ENCODE data around the gene LAMA1.

LAMA1 gene

GRCh38 chr18:7084080-7085065, 33.2 kb downstream of the LAMA1 start:
- Histone ChIP-seq H3K9ac (ENCODE audit: low read depth, low read length) (no peak overlapping the region), H3K36me3 (ENCODE audit: insufficient read depth, low read length) (no peaks in the 10 kb centered on the region), H3K4me1 (ENCODE audit: insufficient read depth, low read length) (peaks cover 5% of the 10 kb centered on the region)

DNA sequence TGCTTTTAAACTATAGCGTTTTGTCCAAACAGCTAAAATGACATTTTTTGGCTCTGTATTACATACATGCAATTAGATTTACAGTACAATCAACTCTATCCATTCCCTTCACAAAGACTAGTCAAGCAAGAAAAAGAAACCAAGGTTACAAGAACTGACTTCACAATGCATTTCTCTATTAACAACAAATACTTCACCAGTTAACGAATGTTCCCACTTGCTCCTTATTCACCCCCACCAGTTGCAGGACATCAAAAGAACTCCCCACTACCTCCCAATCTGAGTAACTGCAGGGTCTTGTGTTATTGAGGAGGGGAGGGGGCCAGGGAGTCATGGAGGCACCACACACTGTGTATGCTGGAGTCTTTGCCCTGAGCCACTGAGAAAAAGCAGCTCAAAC, 34.9 kb downstream of the LAMA1 start:
- H3K4me1 ChIP-seq (ENCODE audit: insufficient read depth, low read length), result peaks cover 5% of the 10 kb centered on the region
- no peak overlapping the region for H3K9ac ChIP-seq (ENCODE audit: low read depth, low read length)
- no peaks in the 10 kb centered on the region for H3K9me3 ChIP-seq (ENCODE audit: control insufficient read depth, insufficient read depth, low read length)
- H3K36me3 ChIP-seq (ENCODE audit: insufficient read depth, low read length), result no peaks in the 10 kb centered on the region

More at GRCh38 chr18:7084080-7085065, 33.2 kb downstream of the LAMA1 start:
- no peaks in the 10 kb centered on the region for H3K9me3 ChIP-seq (ENCODE audit: control insufficient read depth, insufficient read depth, low read length)

- H3K9ac ChIP-seq (ENCODE audit: low read depth, low read length), result no peak overlapping the region
- H3K36me3 ChIP-seq (ENCODE audit: insufficient read depth, low read length), result no peaks in the 10 kb centered on the region
- no peaks in the 10 kb centered on the region for H3K9me3 ChIP-seq (ENCODE audit: control insufficient read depth, insufficient read depth, low read length)
- H3K4me1 ChIP-seq (ENCODE audit: insufficient read depth, low read length), result peaks cover 3% of the 10 kb centered on the region
Measured at GRCh38 chr18:7079231-7079630, 38.4 kb downstream of the LAMA1 start.

DNA sequence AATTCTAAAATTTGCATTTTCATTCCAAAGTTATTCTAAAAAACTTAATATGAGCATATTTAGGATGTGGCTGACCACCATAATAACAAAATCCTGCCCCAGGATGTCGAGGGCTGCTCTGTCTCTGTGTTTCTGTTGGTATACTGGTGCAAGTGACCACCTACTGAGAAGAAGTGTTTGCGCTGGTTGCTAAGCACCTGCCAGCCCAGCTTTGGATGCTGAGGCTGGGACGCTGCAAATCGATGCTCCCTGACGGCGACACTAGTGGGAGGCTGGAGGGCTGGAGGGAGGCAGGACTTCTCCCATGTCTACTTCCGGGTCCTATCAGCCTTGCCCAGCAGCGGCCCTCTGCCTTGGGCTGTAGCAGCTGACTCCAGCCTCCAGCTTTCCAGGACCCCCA, 45.0 kb downstream of the LAMA1 start:
- Histone ChIP-seq H3K36me3 (ENCODE audit: insufficient read depth, low read length) (no peaks in the 10 kb centered on the region), H3K9ac (ENCODE audit: low read depth, low read length) (no peak overlapping the region), H3K9me3 (ENCODE audit: control insufficient read depth, insufficient read depth, low read length) (no peaks in the 10 kb centered on the region), H3K4me1 (ENCODE audit: insufficient read depth, low read length) (peaks cover 5% of the 10 kb centered on the region)

GRCh38 chr18:7071600-7071999, 46.0 kb downstream of the LAMA1 start:
- Histone ChIP-seq H3K9me3 (ENCODE audit: control insufficient read depth, insufficient read depth, low read length) (no peaks in the 10 kb centered on the region), H3K9ac (ENCODE audit: low read depth, low read length) (no peak overlapping the region), H3K4me1 (ENCODE audit: insufficient read depth, low read length) (peaks cover 5% of the 10 kb centered on the region), H3K36me3 (ENCODE audit: insufficient read depth, low read length) (no peaks in the 10 kb centered on the region)

- H3K9ac ChIP-seq (ENCODE audit: low read depth, low read length), result no peak overlapping the region
- H3K4me1 ChIP-seq (ENCODE audit: insufficient read depth, low read length), result peaks cover 5% of the 10 kb centered on the region
- H3K36me3 ChIP-seq (ENCODE audit: insufficient read depth, low read length), result no peaks in the 10 kb centered on the region
- H3K9me3 ChIP-seq (ENCODE audit: control insufficient read depth, insufficient read depth, low read length), result no peaks in the 10 kb centered on the region
Measured at GRCh38 chr18:7070466-7070865, 47.1 kb downstream of the LAMA1 start.

GRCh38 chr18:7068871-7069590, 48.6 kb downstream of the LAMA1 start:
- no peaks in the 10 kb centered on the region for H3K9me3 ChIP-seq (ENCODE audit: control insufficient read depth, insufficient read depth, low read length)
- H3K36me3 ChIP-seq (ENCODE audit: insufficient read depth, low read length), result no peaks in the 10 kb centered on the region
- H3K9ac ChIP-seq (ENCODE audit: low read depth, low read length), result no peak overlapping the region
- peaks cover 5% of the 10 kb centered on the region for H3K4me1 ChIP-seq (ENCODE audit: insufficient read depth, low read length)

- H3K36me3 ChIP-seq (ENCODE audit: insufficient read depth, low read length), result no peaks in the 10 kb centered on the region
- no peaks in the 10 kb centered on the region for H3K9me3 ChIP-seq (ENCODE audit: control insufficient read depth, insufficient read depth, low read length)
- peaks cover 5% of the 10 kb centered on the region for H3K4me1 ChIP-seq (ENCODE audit: insufficient read depth, low read length)
- H3K9ac ChIP-seq (ENCODE audit: low read depth, low read length), result no peak overlapping the region
Measured at GRCh38 chr18:7066965-7067555, 50.5 kb downstream of the LAMA1 start.

DNA sequence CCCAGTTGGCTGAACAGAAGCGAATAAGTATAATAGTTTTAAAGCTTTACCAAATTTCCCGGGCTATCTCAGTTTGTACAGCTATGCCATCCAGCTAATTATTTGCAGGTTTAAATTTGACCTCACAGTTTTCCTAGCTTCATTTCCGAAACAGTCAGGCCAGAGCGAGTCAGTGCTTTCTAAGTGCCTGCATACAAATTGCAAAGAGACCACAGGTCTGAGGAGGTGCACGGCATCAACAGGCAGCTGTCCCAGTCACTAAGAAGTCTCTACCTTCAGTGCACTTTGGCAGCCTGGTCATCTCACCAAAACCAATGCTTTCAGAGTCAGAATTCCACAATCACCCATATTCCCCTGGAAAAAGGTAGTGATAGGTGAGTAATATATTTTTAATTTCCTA, 51.9 kb downstream of the LAMA1 start:
- H3K4me1 ChIP-seq (ENCODE audit: insufficient read depth, low read length), result peaks cover 5% of the 10 kb centered on the region
- H3K9ac ChIP-seq (ENCODE audit: low read depth, low read length), result no peak overlapping the region
- no peaks in the 10 kb centered on the region for H3K9me3 ChIP-seq (ENCODE audit: control insufficient read depth, insufficient read depth, low read length)
- H3K36me3 ChIP-seq (ENCODE audit: insufficient read depth, low read length), result no peaks in the 10 kb centered on the region

GRCh38 chr18:7064346-7064745, 53.3 kb downstream of the LAMA1 start:
- H3K4me1 ChIP-seq (ENCODE audit: insufficient read depth, low read length), result peaks cover 5% of the 10 kb centered on the region

GRCh38 chr18:7062811-7063210, 54.8 kb downstream of the LAMA1 start:
- H3K9me3 ChIP-seq (ENCODE audit: control insufficient read depth, insufficient read depth, low read length), result no peaks in the 10 kb centered on the region
- no peak overlapping the region for H3K9ac ChIP-seq (ENCODE audit: low read depth, low read length)
- no peaks in the 10 kb centered on the region for H3K36me3 ChIP-seq (ENCODE audit: insufficient read depth, low read length)
- no peaks in the 10 kb centered on the region for H3K4me1 ChIP-seq (ENCODE audit: insufficient read depth, low read length)

More at GRCh38 chr18:7064346-7064745, 53.3 kb downstream of the LAMA1 start:
- H3K36me3 ChIP-seq (ENCODE audit: insufficient read depth, low read length), result no peaks in the 10 kb centered on the region
- no peaks in the 10 kb centered on the region for H3K9me3 ChIP-seq (ENCODE audit: control insufficient read depth, insufficient read depth, low read length)
- H3K9ac ChIP-seq (ENCODE audit: low read depth, low read length), result no peak overlapping the region

DNA sequence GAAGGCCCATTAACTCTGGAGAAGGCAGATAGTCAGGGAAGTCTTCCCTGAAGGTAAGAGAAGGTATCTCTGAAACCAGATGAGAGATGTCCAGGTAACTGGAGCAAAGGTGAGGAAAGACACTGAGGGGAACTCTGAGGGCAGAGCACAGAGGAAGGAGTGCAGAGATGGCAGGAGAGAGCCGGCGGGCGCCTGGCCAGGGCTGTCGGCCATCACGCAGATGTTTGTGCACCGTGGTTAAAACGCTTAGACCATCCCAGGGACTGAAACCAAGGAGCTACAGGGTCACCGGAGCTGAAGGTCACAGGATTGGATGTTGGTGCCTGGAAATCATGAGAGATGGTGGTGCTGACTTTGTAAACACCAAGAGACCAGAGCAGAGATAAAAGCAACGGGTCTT, 55.4 kb downstream of the LAMA1 start:
- H3K4me1 ChIP-seq (ENCODE audit: insufficient read depth, low read length), result no peaks in the 10 kb centered on the region
- H3K36me3 ChIP-seq (ENCODE audit: insufficient read depth, low read length), result no peaks in the 10 kb centered on the region
- no peak overlapping the region for H3K9ac ChIP-seq (ENCODE audit: low read depth, low read length)
- H3K9me3 ChIP-seq (ENCODE audit: control insufficient read depth, insufficient read depth, low read length), result no peaks in the 10 kb centered on the region

GRCh38 chr18:7059276-7059675, 58.3 kb downstream of the LAMA1 start:
- no peaks in the 10 kb centered on the region for H3K36me3 ChIP-seq (ENCODE audit: insufficient read depth, low read length)

DNA sequence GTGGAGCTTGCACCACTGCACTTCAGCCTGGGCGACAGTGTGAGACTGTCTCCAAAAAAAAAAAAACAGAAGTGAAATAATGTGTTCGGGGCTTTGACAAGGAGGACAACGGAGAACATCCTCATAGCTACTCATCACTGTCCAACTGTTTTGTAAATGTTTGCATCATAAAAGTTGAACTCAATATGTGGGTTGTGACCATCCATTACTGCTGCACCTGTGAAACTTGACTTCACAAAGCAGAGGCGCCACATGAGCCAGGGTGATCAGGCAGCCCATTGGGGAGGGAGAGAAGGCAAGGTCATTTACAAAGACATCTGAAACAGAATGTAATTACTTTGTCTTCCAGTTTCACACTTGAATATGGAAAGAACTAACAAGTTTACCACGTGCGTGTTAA, 61.6 kb downstream of the LAMA1 start:
- Histone ChIP-seq H3K9me3 (ENCODE audit: control insufficient read depth, insufficient read depth, low read length) (no peaks in the 10 kb centered on the region), H3K4me1 (ENCODE audit: insufficient read depth, low read length) (no peaks in the 10 kb centered on the region), H3K36me3 (ENCODE audit: insufficient read depth, low read length) (no peaks in the 10 kb centered on the region), H3K9ac (ENCODE audit: low read depth, low read length) (no peak overlapping the region)

More at GRCh38 chr18:7059276-7059675, 58.3 kb downstream of the LAMA1 start:
- no peak overlapping the region for H3K9ac ChIP-seq (ENCODE audit: low read depth, low read length)
- H3K4me1 ChIP-seq (ENCODE audit: insufficient read depth, low read length), result no peaks in the 10 kb centered on the region
- H3K9me3 ChIP-seq (ENCODE audit: control insufficient read depth, insufficient read depth, low read length), result no peaks in the 10 kb centered on the region

Data from ES-I3 (cell line).